Colonic mucosa (tissue), 4 donors: ENCODE results near the gene CTF1. TPM values are rescaled to one million over a fixed set of nuclear protein-coding genes. Genes with fewer than 3 reads are reported as not detected.

Source experiments
- DNase-seq: peaks from one replicate; pipeline ENCODE4 v3.0.0-alpha.2; 2020
- H3K27ac ChIP-seq: fragments of 200-600 bp; one replicate; pipeline ENCODE4 v1.8.0; 2021
- H3K27me3 ChIP-seq: fragments of 200-600 bp; one replicate; pipeline ENCODE4 v1.8.0; 2021
- H3K36me3 ChIP-seq: fragments of 200-600 bp; one replicate; pipeline ENCODE4 v1.8.0; 2021
- H3K4me1 ChIP-seq: fragments of 200-600 bp; one replicate; pipeline ENCODE4 v1.8.0; 2021; ENCODE audit warnings: mild to moderate bottlenecking
- H3K4me3 ChIP-seq: fragments of 200-600 bp; one replicate; pipeline ENCODE4 v1.8.0; 2021
- H3K9ac ChIP-seq, 2 donors: one replicate each; pipeline ENCODE4 v1.7.0; 2013; ENCODE audit warnings: control low read depth in 2 of 2, low read depth in 2 of 2, low read length in 2 of 2
- H3K9me3 ChIP-seq: fragments of 200-600 bp; one replicate; pipeline ENCODE4 v1.8.0; 2021
- intact Hi-C: fragments of 100-400 bp; cut with DNase I; formaldehyde crosslinking; loops from one replicate; pipeline ENCODE4 v1.14.1; 2022
- total RNA-seq, 2 donors: library from RNA; stranded (reverse); fragmentation: NEBNext Ultra II Directional in 1 of 2; extraction: Animal tissue kit (Norgen Biotek cat#: 25700) in 1 of 2; gene quantifications; one replicate each; pipeline ENCODE4 v1.2.1, GENCODE V29; 2021
- TF ChIP-seq, protein P1 (sequence below): fragments of 200-600 bp; IDR thresholded peaks from one replicate; pipeline ENCODE4 v1.8.0; 2022; ENCODE audit warnings: antibody characterized with exemption, mild to moderate bottlenecking
- donor health status: healthy.
- donor health status: DM: no; HTN: no; CAD: no.
- donor health status: DM: no; HTN: no; CAD: no.

Gene CTF1, protein sequence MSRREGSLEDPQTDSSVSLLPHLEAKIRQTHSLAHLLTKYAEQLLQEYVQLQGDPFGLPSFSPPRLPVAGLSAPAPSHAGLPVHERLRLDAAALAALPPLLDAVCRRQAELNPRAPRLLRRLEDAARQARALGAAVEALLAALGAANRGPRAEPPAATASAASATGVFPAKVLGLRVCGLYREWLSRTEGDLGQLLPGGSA
- total RNA-seq: 1 to 10 TPM in 1 of 2 donors, under 1 TPM in 1; 0.72 to 1.6 TPM

DNA sequence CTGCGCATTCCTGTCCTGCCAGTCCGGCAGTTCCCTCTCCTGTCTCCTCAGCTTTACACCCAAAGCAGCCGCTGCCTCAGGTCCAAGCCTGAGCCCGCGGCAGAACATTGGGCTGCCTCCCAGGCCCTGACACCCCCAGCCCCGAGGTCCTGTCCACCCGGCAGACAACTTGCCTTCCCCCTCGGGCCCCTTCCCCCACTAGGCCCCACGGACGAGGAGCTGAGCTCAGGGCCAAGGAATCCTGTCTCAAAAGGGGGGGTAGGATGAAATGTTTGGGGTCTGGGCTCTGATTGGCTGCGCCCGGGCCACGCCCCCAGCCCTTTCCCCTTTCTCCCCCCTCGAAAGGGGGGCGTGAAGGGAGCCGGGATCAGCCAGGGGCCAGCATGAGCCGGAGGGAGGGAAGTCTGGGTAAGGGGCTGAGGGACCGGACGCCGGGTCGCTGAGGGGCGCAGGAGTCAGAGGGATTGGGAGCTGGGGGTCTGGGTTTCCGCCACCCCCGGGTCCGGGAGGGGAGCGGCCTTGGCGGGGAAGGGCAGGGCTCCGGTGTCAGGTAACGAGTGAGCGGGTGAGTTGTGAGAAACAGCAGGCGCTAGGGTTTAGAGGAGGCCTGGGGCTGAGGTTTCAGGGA is at the start of gene CTF1:
Gene CTF1, plus strand, starts transcription at position 354 of the 628 bp plus-strand sequence. Its CDS starts 30 bp downstream, at position 384.
- no peaks in the 10 kb centered on the region for H3K36me3 ChIP-seq
- TF ChIP-seq, protein P1, sequence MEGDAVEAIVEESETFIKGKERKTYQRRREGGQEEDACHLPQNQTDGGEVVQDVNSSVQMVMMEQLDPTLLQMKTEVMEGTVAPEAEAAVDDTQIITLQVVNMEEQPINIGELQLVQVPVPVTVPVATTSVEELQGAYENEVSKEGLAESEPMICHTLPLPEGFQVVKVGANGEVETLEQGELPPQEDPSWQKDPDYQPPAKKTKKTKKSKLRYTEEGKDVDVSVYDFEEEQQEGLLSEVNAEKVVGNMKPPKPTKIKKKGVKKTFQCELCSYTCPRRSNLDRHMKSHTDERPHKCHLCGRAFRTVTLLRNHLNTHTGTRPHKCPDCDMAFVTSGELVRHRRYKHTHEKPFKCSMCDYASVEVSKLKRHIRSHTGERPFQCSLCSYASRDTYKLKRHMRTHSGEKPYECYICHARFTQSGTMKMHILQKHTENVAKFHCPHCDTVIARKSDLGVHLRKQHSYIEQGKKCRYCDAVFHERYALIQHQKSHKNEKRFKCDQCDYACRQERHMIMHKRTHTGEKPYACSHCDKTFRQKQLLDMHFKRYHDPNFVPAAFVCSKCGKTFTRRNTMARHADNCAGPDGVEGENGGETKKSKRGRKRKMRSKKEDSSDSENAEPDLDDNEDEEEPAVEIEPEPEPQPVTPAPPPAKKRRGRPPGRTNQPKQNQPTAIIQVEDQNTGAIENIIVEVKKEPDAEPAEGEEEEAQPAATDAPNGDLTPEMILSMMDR: no peak
- no peaks in the 10 kb centered on the region for H3K9me3 ChIP-seq
- H3K4me3 ChIP-seq: peak within 1 kb of the TSS; percentile 27
- peak; percentile 61 for DNase-seq
- H3K27me3 ChIP-seq: no peaks in the 10 kb centered on the region
- H3K4me1 ChIP-seq: peaks cover 9% of the 10 kb centered on the region
- intact Hi-C loops: no loop called here
- H3K27ac ChIP-seq: peak within 1 kb of the TSS; percentile 83
- peak within 1 kb of the TSS; percentile 73 to 84 for H3K9ac ChIP-seq

DNA sequence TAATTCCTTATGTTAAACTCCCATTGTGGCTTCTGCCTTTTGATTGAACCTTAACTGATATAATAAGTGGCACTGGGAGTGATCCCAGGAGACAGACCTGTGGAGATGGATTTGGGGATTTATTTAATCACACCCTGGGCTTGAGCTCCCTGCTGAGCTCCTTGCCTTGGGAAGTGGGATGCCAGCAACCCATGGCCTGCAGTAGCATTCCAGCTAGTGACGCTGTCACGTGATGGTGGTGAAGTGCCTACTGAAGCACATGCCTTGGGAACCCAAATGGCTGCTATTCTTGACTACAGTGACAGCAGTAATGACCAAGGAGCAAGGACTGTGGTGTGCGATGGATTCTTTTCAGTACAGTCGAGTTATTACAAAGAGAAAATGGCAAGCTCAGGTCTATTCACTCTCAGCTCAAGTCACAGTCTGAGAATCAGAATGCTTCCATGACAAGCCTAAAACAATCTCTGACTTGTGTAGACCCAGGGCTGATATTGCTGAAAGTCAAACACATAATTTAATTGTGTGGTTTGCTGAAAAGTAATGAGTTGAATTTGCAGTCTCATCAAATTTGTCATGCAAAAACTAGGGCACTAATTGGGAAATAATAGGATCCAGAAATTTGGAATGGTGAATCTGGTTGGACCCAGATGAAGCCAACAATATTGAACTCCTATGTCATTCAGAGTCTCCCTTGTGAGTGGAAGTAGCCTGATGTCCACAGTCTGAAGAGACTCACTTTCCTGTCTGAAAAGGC is 49.6 kb upstream of the CTF1 start:
- Histone ChIP-seq H3K27me3 (no peaks in the 10 kb centered on the region), H3K4me1 (peaks cover 6% of the 10 kb centered on the region), H3K9ac (no peak overlapping the region), H3K9me3 (no peaks in the 10 kb centered on the region), H3K4me3 (no peak overlapping the region), H3K27ac (no peak overlapping the region), H3K36me3 (no peaks in the 10 kb centered on the region)
- intact Hi-C loops: loop anchor here (5.0 kb wide), 1 partner anchor 55 kb away; no protein-coding TSS in a partner anchor
- DNase-seq: no peak
- TF ChIP-seq, protein P1: no peak

DNA sequence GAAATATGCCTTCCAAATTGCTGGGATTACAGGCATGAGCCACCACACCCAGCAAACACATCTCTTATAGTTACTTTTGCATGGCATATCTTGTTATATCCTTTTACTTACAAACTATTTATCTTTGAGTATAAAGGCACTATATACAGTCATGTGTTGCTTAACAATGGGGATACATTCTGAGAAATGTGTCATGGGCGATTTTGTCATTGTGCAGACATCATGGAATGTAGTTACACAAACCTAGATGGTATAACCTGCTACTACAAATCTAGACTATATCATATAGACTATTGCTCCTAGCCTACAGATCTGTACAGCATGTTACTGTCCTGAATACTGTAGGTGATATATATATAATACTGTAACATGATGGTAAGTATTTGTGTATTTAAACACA is 46.2 kb upstream of the CTF1 start:
- TF ChIP-seq, protein P1: no peak
- H3K9ac ChIP-seq: no peak overlapping the region
- no peak for DNase-seq
- H3K9me3 ChIP-seq: no peaks in the 10 kb centered on the region
- intact Hi-C loops: no loop called here
- no peak overlapping the region for H3K27ac ChIP-seq
- H3K4me3 ChIP-seq: no peak overlapping the region
- H3K27me3 ChIP-seq: no peaks in the 10 kb centered on the region
- H3K36me3 ChIP-seq: no peaks in the 10 kb centered on the region
- H3K4me1 ChIP-seq: peaks cover under 1% of the 10 kb centered on the region

DNA sequence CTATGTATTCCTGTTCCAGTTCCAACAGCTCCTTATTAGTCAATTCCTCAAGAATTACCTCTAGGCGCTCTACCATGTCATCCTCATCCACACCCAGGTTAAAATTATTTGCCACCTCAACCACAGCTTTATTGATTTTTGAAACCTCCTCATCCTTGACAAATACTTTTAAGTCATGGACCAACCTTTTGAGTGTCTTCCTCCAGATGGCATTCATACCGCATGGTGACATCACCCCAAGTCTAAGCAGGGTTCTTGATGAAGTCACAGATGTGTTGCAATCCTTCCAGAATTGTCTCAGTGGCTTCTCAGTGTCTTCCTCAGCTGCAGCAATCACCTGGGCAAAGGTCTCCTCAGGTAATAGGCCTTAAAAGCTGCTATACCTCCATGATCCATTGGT is 42.7 kb upstream of the CTF1 start:
- no peak for DNase-seq
- Histone ChIP-seq H3K4me1 (no peaks in the 10 kb centered on the region), H3K36me3 (no peaks in the 10 kb centered on the region), H3K9me3 (no peaks in the 10 kb centered on the region), H3K4me3 (no peak overlapping the region), H3K27ac (no peak overlapping the region), H3K27me3 (no peaks in the 10 kb centered on the region), H3K9ac (no peak overlapping the region)
- TF ChIP-seq, protein P1: no peak
- intact Hi-C loops: no loop called here

DNA sequence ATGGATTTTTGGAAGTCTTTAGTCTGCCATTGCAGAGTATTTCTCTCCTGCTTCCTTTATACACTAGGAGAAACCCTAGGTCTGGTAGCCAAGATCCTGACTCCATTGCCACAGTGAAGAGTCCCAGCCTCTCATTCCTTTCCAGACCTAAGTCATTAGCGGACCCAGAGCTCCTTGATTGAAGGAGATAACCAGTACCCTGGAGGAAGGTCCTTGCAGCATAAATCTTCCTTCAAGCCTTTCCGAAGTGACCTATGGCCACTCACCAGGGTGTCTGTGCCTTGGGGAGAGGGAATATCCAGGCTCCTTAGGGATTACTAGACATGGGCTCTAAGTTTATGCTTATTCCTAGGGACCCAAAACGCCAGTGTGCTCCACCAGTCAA is 38.3 kb upstream of the CTF1 start:
- no peak overlapping the region for H3K9ac ChIP-seq
- no peak overlapping the region for H3K27ac ChIP-seq
- H3K4me3 ChIP-seq: no peak overlapping the region
- no peaks in the 10 kb centered on the region for H3K9me3 ChIP-seq
- DNase-seq: no peak
- no peaks in the 10 kb centered on the region for H3K27me3 ChIP-seq
- TF ChIP-seq, protein P1: no peak
- H3K4me1 ChIP-seq: no peaks in the 10 kb centered on the region
- H3K36me3 ChIP-seq: no peaks in the 10 kb centered on the region
- intact Hi-C loops: no loop called here
